HG03378 (cell line): ENCODE measurements around the gene TIGD6.

Source experiments
- ATAC-seq: cut with Tn5 transposase; IDR thresholded peaks from one replicate; pipeline ENCODE4 v1.9.1; 2021; ENCODE audit warnings: mild to moderate bottlenecking, moderate library complexity; ENCODE audit not compliant: unreplicated experiment

TIGD6 gene

DNA sequence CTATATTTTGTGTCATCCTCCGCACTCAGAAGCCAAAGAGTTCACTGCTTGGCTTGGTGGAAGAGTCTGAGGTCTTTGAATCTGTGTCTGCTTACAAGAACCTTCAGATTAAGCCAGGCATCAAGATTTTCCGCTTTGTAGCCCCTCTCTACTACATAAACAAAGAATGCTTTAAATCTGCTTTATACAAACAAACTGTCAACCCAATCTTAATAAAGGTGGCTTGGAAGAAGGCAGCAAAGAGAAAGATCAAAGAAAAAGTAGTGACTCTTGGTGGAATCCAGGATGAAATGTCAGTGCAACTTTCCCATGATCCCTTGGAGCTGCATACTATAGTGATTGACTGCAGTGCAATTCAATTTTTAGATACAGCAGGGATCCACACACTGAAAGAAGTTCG, 19.2 kb downstream of the TIGD6 start:
- ATAC-seq: no peak

DNA sequence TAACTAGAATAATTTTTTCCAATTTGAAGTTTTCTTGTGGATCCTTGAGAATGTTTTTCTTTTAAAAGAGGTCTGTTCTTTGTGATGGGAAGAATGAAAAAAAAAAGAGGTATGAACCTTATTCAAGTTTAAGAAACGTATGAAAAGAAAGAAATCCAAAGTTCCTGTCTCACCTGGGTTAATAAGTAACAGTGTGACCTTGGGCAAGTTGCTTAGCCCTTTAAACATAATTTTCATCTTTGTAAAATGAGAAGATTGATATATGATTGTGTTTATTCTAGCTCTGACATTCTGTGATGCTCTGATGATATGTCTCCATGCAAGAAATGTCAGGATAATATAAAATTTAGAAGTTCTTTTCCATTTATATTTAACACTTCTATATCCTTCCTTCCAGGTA, 20.6 kb downstream of the TIGD6 start:
- no peak for ATAC-seq

DNA sequence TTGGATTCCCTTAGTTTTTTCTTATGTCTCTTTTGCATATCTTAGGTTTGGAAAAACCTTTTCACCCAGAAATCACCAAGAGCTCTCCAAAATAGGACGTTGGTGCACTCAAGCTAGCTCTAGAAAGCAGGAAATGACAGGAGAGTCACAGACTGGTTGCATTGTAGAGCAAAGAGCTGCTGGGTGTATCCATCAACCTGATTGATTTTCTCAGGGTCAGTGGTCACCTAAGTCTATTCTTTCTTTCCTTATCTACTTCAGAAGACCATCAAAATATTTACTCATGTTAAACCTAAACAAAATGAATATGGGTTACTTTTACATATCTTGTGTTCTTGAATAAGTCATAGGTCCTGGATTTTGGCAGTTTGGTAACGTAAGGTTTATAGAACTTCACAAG, 25.0 kb downstream of the TIGD6 start:
- no peak for ATAC-seq

DNA sequence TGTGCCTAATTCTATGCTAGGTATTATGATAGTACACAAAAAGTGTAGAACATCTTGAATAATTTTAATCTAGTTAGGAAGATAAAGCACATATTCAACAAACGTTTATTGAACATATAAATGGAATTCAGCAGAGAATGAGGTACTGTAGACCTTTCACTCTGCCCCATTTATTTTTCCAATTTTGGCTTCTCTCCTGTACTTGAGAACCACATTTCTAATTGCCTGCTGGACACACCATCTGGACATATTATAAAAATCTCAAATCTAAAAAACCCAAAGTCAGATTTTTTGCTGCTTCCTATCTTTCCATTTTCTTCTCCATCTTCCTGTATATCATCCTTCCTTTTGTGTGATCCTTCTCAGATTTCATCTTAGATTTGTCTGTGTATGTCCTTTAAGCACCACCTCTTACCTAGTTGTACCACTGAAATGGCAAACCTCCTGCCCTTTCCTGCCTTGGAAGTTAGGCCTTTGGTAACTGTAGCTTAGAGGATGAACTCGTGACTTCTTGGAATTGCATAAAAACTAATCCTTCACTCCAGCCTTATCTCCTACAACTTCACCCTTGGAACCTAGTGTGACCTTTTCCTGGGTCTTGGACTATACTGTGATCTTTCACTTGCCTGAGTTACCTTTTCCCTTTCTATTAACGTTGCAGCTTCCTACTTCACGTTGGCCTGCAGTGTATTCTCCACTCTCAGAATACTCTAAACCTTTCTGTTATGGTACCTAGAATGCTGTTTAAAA, 31.1 kb downstream of the TIGD6 start:
- no peak for ATAC-seq

DNA sequence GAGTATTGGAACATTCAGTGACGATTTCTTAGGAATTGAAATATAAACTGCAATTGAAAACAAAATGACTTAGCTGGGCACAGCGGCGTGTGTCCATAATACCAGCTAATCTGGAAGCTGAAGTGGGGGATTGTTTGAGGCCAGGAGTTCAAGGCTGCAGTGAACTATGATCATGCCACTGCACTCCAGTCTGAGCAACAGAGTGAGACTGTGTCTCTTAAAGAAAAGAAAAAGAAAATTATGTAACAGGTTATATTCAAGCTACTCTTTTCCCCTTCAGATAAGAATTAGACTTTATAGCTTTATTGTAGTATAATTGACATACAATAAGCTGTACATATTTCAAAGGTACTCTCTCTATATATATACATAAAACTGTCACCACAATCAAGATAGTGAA, 33.5 kb downstream of the TIGD6 start:
- no peak for ATAC-seq

DNA sequence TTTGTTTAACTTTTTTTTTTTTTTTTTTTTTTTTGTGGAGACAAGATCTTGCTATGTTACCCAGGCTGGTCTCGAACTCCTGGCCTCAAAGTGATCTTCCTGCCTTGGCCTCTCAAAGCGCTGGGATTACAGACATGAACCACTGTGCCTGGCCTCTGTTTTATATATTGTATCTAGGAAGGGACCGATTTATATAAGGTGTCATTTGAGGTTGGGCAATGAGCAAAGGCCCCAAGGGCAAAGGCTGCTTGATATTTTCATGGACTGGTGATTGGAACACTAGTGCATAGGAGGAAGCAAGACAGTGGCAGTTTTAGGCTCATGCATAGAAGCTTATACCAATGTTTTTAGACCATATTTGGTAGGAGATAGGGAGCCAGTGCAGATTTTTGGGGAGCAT, 36.7 kb downstream of the TIGD6 start:
- no peak for ATAC-seq

DNA sequence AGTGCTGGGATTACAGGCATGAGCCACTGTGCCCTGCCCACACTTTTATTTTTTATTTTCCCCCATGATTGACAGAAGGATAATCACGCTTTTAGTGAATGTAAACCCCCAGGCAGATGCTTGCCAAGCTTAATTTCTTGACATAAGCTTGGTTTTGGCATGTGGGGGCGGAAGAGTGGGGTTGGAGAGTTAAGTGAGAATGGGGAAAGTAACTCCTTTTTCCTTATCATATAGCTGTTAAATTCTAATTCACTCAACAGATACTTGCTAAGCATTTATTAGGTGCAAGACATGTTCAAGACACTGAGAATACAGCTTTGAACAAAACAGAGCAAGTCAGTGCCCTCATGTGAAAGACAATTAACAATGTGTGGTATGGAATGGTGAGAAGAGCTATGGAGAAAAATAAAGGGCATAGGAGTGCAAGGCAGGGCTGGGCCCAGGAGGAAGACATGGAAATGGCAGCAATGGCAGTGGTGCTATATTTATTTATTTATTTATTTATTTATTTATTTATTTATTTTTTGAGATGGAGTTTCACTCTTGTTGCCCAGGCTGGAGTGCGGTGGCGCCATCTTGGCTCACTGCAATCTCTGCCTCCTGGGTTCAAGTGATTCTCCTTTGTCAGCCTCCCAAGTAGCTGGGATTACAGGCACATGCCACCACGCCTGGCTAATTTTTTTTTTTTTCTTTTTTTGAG, 37.7 kb downstream of the TIGD6 start:
- no peak for ATAC-seq

DNA sequence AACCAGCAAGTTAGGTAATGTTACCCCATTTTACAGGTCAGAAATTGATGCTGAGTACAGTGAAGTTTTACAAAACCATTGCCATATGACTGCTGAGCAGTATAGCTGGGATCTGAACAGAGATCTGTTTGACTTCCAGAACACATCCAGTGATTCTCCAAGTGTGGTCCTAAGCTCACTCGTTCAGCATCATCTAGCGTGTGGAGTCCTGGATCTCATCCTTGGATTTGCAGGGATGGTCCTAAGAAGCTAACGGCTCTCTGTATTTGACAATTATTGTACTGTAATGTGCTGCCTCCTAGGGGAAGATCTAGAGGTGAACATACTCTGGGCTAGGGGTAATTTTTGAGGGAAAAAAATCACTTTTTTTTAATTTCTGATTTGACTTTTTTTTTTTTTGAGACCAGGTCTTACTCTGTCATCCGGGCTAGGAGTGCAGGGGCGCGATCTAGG, 38.5 kb downstream of the TIGD6 start:
- no peak for ATAC-seq

DNA sequence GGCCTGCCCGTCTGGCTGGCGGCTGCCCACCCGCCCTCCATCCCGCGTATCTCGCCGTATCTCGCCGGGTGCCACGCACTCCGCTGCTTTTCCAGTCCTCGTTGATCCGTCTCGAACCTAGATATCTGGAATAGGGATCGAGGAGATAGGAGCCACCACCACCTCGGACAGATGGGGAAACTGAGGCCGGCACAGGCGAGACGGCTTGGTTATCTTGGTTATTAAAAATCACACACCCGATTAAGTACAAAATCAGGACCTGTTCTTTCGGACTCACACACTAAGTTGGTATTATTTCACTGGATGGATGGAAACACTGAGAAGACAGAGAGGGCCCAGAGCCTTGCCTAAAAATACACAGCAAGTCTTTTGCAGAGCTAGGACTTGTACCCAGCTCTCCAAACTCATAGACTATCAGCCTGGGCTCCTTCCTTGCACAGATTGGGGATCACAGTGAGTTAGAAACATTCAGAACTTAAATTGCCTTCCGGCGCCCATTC, 39.2 kb downstream of the TIGD6 start:
- no peak for ATAC-seq

DNA sequence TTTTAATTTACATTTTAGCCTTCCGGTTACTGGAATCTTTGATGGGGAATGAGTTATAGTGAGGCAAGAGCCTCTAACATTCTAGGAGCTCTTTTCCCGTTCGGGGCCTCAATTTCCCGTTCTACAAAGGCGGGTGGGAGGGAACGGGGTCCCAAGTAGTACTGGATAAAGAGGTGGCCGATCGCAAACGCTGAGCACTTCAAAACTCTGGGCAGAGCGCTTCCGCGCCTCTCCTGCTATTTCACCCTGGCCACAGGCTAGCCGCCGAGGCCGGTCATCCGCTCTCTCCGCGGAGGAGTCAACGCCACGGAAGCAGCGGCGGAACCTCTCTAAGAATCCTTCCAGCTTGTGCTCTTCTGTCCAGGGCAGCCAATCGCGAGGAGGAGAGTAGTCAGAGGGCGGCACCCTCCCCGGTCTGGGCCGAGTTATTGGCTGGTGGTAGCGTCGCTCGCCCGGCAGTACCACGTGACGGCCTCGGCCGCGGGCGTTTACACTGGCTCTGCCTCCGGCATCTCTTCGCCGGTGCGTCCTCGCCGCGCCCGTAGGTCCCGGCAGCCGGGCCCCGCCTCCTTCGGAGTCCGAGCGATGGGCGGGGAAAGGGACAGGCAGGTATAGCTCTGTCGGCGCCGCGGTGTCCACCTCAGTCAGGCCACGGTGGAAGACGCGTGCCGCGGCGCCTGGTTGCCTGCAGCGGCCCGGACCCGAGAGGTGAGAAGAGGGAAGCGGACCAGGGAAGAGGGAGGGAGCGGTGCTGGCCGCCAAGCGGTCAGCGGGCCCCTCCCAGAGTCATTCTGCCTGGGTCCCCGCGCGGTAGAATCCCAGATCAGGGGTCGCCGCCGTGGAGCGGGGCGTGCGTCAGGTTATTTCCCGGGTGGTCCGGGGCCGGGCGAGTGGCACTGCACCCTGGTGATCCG, 39.9 kb downstream of the TIGD6 start, which contains the start of gene SLC26A2:
Gene SLC26A2, plus strand, starts transcription at position 487 of the 914 bp plus-strand sequence. CDS start 16,895 bp downstream, outside the sequence.
- ATAC-seq: peak; percentile 97

DNA sequence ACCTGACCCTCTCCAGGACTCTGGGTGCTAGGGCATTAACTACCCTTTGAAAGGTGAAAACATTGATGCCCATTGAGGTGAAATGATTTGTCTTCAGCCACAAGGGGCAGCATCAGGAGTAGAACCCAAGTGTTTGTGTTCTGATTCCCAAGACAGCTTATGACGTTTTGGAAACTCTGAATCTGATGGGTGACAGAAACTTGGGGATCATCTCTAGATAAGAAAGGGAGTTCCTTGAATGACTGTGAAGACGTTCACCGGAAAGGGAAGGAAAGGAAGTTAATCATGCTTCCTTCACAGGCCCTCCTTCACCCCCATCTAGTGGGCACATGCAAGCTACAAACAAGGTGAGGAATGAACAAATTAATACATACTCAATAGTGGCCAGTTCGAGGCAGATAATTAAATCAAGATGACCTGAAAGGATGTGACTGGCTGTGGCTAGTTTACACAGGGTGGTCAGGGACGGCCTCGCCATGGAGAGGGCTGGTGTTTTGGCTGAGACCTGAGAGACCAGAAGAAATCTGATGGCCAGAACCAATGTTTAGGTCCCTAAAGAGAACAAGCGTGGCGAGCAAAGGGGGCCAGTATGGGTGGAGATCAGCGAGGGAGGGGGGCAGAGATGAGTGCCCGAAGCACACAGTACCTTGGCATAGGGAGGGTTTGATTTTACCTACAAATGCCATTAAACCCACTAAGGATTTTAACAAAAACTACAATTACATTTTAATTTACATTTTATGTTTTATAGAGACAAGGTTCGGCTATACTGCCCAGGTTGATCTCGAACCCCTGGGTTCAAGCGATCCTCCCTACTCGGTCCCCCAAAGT, 40.8 kb downstream of the TIGD6 start:
- ATAC-seq: peak; percentile 28

DNA sequence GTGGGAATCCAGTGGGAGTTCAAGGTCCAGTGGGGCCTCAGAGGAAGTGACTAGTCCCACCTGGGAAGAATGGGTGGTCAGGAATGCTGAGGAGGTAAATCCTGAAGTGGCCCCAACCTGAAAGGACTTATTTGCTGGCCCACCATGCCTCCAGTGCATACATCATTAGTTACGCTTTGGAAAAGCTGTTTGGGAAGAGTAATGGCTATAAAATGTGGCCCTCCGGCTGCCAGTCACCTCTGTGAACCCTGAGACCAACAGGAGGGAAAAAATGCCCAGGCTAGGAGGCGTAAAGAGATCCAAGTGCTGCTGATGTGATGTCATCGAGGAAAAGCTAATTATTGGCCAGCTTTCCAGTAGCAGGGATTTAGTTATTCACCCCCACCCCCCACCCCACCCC, 42.6 kb downstream of the TIGD6 start:
- ATAC-seq: no peak

DNA sequence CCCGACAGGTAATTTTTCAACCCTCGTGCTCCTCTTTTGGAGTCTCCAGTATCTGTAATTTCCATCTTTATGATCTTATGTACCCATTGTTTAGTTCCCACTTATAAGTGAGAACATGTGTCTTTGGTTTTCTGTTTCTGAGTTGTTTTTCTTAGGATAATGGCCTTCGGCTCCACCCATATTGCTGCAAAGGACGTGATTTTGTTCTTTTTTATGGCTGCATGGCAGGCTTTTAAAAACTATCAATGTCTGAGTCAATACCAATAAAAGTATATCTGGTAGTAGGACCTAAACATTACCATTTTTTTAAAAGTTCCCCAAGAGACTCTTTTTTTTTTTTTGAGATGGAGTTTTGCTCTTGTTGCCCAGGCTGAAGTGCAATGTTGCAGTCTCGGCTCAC, 43.8 kb downstream of the TIGD6 start:
- no peak for ATAC-seq

DNA sequence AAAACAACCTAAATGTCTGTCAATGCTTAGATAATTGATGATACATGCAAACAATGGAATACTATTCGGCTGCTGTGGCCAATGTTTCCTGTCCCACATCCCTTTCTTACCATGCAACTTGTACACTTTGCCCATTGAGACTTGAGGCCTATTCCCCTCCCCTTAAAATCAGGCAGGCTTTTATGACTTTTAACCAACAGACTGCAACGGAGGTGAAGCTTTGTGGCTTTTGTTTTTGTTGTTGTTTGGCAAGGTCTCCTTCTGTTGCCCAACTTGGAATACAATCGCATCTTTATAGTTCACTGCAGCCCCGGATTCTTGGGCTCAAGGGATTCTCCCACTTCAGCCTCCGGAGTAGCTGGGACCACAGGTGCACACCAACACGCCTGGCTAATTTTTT, 45.7 kb downstream of the TIGD6 start:
- no peak for ATAC-seq

DNA sequence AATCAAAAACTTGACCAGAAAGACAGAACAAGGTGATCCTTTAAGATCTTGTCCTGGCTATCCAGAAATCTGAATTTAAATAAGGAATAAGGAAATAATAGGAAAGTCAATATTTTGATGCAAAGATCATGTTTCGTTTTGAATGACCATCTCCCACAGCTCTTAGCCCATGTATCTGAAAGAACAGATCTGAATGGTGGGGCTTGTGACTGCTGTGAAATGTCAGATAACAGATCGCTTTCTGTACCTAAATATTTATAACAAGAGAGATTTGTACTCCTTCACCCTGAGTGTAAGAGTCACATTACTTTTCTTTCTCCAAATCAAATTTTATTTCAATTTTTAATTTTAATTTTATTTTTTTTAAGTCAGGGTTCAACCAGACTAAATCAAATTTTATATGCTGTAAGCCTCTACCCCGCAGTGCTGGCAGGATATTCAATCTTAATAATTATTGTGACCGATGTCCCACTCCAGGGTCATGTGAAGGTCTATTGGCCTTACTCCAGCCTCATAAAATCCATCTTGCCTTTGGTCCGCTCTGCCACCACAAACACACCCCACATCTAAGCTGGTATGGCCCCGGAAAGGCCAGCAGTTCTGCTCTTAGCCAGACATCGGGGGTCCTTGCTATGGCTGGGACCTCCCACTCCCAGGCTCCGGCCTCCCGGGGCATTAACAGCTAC, 46.9 kb downstream of the TIGD6 start:
- ATAC-seq: no peak

DNA sequence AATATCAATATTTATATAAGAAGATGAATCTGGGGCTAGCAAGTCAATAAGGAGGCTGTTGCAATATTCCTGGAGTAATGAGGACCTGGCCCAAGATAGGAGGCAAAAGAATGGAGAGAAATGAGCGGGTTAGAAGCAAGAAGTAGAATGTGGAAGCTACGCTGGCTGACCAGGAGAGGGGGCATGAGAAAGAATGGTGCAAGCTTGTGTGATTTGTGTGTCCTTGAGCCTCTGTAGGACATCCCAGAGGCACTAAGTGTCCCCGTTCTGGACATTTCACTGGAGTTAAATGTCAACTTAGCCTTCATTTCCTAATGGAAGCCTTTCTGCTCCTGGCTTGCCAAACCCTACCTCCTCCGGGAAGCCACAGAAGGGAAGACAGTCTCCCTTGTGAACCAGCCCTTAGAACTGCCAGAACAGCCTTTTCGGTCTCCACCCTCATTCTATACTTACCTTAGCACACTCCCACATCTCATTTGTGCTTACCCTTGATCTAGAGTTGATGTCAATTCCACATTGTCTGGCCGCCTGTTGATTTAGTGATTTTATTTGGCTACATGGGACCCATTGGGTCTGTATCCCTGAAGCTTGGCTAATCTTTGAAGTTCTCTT, 49.2 kb downstream of the TIGD6 start:
- no peak for ATAC-seq

DNA sequence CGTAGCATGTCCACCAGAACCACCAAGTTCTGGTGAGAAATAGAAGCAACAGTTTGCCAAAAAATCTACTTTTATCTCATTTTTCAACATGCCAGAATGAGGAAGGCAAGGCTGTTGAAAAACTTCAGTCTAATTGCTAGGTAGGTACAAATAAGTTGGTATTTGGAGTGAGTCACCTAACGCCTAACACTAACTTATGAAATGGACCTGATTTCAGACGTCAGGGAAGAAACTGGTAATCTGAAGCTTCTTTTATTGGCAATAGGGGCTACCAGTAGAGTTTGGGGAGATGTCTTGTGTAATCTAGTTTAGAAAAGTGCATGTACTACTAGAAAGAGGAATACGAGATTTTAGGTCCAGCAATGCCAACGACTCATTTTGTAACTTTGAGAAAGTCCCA, 51.5 kb downstream of the TIGD6 start:
- ATAC-seq: no peak

DNA sequence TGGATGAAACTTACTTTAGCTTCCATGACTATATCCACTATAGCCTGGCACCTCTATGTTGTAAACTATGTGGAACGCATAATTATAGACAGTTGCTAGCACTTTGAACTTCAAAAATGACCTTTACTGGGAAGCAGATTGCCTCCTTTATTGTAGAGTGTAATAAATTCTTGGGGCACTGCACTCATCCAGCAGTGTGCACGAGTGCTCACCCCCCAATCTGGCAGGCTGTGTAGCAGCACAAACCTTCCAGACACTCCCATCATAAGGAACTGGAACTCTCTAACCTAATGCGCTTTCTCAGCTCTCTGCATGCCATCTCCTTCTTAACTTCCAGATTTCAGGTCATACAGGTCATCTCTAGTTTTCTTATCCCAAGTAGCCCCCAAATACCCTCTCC, 54.3 kb downstream of the TIGD6 start:
- no peak for ATAC-seq

DNA sequence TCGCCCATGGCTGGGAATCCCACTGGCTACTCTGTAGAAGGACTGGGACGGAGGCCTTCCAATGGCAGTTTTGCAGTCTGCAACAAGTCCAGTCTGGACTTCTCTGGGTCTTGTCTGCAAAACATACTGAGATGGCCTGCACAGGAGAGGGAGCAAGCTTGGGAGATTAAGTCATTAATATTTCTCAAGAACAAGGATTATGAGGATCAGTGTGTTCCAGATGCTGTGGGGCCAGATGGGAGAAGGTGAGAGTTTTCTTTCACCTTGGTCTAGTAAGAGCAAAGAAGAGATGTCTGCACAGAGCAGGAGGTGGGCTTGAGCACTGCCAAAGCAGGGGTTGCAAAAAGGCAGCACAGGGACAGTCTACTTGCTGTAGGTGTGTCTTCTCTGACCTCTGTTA, 55.8 kb downstream of the TIGD6 start, which contains the start of gene PDE6A:
Gene PDE6A, minus strand, starts transcription at position 128 of the 400 bp plus-strand sequence. Its CDS starts 120 bp downstream, at position 8.
- ATAC-seq: no peak
